Thyroid gland (tissue), 4 donors: ENCODE data around the gene CABP2.
"Not testable (repeated sequence)": the region's sequence is repeated elsewhere in the genome, so short reads cannot be mapped to it uniquely, and the experiment has no call there.

Experiments
- CTCF ChIP-seq, 6 experiments: fragments of 200-600 bp in 3 of 6; fragments of 450-650 bp in 3 of 6; sonication (generic) in 3 of 6; IDR thresholded peaks; one replicate each; pipeline ENCODE4 v1.5.1; 2016 to 2019; ENCODE audit warnings: antibody characterized with exemption in 6 of 6, mild to moderate bottlenecking in 2 of 6, inconsistent platforms in 1 of 6, moderate library complexity in 1 of 6
- POLR2A ChIP-seq, 2 donors: fragments of 450-650 bp; IDR thresholded peaks; one replicate each; pipeline ENCODE4 v1.6.1; 2017; ENCODE audit warnings: antibody characterized with exemption in 2 of 2, mild to moderate bottlenecking in 2 of 2, moderate library complexity in 1 of 2

- not testable (repeated sequence) for TF ChIP-seq CTCF, POLR2A (IDR thresholded peaks at IDR 0.05)
These were observed 37.3 kb downstream of the CABP2 start for GRCh38 chr11:67485873-67486361.
